Activated naive CD8-positive, alpha-beta T cell treated with anti-CD3 and anti-CD28 coated beads for 36 hours (primary cell): ENCODE measurements around the gene NKG7. TPM values are rescaled to one million over a fixed set of nuclear protein-coding genes. Genes with fewer than 3 reads are reported as not detected.

Source experiments
- DNase-seq: peaks from one replicate; pipeline ENCODE4 v3.0.0; 2021
- H3K27ac Mint-ChIP-seq: one replicate; pipeline ENCODE4 v1.8.0; 2022; ENCODE audit warnings: mild to moderate bottlenecking, moderate library complexity, mixed read lengths
- H3K27me3 Mint-ChIP-seq: one replicate; pipeline ENCODE4 v1.8.0; 2022; ENCODE audit warnings: mild to moderate bottlenecking, mixed read lengths
- H3K36me3 Mint-ChIP-seq: one replicate; pipeline ENCODE4 v1.8.0; 2021; ENCODE audit warnings: mild to moderate bottlenecking, mixed read lengths
- H3K4me1 Mint-ChIP-seq: one replicate; pipeline ENCODE4 v1.8.0; 2021; ENCODE audit warnings: mixed read lengths
- H3K4me3 Mint-ChIP-seq: one replicate; pipeline ENCODE4 v1.8.0; 2022; ENCODE audit warnings: mild to moderate bottlenecking, moderate library complexity, mixed read lengths
- H3K9me3 Mint-ChIP-seq: one replicate; pipeline ENCODE4 v1.8.0; 2022; ENCODE audit warnings: mixed read lengths
- total RNA-seq, 2 experiments: library from RNA; stranded (reverse); gene quantifications; one replicate each; pipeline ENCODE4 v1.2.3, GENCODE V29; 2021

NKG7 gene
- total RNA-seq, 2 experiments from 2014 or later: 85.3 to 91.9 TPM

DNA sequence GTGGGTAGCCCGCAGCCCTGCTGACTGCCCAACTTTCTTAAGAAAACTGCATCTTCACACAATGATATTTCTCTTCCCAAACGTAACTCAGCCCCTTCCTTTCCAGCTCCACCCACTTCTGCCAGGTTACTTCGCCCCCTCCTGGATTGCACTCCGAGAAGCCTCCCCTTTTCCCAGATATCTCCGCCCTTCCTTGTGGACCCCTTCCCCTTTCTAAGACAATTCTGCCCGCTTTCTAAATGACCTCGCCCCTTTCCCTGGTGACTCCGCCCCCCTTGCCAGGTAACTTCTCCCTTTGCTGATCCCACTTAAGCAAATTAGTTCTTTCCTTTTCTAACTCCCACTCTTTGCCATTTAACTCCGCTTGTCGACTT, 33.2 kb downstream of the NKG7 start:
- H3K4me1 Mint-ChIP-seq: peaks cover 9% of the 10 kb centered on the region
- no peaks in the 10 kb centered on the region for H3K9me3 Mint-ChIP-seq
- no peak for DNase-seq
- peak overlapping the region; percentile 52 for H3K27ac Mint-ChIP-seq
- H3K27me3 Mint-ChIP-seq: peaks cover 9% of the 10 kb centered on the region
- no peaks in the 10 kb centered on the region for H3K36me3 Mint-ChIP-seq
- peak overlapping the region; percentile 85 for H3K4me3 Mint-ChIP-seq

DNA sequence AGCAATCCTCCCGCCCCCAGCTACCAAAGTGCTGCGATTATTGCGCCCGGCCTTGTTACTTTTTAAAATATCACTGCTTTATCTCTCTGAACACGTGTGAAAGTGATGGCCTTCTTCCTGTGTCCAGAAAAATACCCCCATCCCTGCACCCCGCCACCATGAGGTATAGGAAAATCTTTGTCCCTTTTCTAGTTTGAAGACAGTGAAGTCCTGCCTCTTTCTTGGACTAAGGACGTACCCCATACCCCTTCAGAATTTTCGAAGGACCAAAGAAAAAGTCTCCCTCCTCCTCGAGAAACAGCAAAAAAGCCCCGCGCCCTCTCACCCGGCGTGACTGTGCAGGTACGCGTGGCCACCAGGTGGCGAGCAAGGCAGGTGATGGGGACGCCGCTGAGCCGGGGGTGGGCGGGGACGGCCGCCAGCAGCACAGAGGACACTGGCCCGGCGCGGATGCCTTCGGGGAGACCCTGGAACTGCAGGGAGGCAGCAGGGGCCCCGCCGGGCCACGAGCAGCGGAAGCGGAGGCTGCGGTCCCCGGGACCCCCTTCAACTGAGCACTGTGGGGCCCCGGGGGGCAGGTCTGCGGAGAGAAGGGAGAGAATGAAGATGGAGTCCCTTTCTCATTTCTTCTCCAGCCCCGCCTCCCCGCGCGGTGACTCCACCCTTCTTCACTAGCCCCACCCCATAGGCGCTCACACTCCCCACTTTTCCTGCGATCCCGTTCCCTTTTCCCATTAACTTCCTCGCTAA, 33.7 kb downstream of the NKG7 start:
- Mint-ChIP-seq H3K36me3 (no peaks in the 10 kb centered on the region), H3K9me3 (no peaks in the 10 kb centered on the region), H3K4me3 (peak overlapping the region; percentile 85), H3K27me3 (peaks cover 9% of the 10 kb centered on the region), H3K27ac (peak overlapping the region; percentile 71), H3K4me1 (peaks cover 9% of the 10 kb centered on the region)
- peak; percentile 89 for DNase-seq

DNA sequence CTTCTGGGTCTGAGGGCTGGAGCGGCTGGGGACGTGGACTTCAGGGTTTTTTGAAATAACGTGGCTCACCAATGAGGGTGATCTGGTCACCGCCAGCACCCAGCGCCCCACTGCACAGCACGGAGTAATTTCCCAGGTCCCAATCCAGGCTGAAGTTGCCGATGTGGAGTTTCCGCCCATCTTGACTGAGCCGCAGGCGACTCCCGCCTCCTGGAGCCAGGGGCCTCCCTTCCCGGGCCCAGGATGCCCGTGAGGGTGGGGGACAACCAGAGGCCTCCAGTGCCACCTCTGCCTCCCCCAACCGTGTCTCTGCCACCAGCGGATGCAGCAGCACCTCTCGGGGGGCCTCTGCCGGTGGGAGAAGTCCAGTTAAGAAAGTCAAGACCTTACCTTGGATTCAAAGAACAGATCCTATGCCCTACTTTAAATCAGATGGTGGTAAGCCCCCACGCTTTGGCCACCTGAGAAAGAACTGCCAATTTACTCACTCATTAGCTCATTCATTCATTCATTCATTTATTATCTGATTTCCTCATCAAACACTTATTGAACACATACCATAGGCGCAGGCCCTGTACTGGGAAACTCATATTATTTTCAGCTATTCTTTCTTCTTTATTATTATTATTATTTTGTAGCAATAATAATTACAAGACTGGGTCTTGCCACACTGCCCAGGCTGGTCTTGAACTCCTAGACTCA, 34.4 kb downstream of the NKG7 start:
- Mint-ChIP-seq H3K4me1 (peaks cover 9% of the 10 kb centered on the region), H3K36me3 (no peaks in the 10 kb centered on the region), H3K27ac (peak overlapping the region; percentile 71), H3K9me3 (no peaks in the 10 kb centered on the region), H3K27me3 (peaks cover 9% of the 10 kb centered on the region), H3K4me3 (peak overlapping the region; percentile 85)
- no peak for DNase-seq

DNA sequence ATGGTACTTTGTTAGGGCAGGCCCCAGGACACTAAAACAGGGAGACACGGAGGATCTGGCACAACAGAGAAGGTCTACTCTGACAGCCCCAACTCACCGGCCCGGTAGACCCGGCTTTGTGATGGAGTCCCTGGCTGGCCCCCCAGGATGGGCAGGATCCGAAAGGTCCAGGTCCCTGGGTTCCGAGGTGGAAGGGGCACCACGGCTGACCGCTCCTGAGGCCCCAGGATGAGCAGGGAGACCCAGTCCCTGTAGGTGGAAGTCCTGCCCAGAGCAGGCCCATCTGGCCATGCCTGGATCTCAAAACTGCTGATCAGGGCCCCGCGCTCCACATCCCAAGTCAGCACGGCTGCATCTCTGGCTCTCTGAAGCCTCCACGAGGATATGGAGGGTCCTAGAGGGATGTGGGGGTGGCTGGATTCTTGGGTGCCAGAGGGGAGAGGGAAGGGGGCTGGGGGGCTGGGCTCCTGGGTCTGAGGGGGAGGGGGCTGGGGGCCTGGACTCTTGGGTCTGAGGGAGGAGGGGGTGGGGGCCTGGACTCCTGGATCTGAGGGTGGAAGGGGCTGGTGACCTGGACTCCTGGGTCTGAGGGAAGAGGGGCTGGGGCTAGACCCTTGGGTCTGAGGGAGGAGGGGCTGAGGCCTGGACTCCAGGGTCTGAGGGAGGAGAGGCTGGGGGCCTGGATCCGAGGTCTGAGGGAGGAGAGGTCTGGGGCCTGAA, 35.2 kb downstream of the NKG7 start:
- Mint-ChIP-seq H3K36me3 (no peaks in the 10 kb centered on the region), H3K4me1 (peaks cover 9% of the 10 kb centered on the region), H3K27me3 (peaks cover 9% of the 10 kb centered on the region), H3K27ac (no peak overlapping the region), H3K4me3 (no peak overlapping the region), H3K9me3 (no peaks in the 10 kb centered on the region)
- DNase-seq: no peak

DNA sequence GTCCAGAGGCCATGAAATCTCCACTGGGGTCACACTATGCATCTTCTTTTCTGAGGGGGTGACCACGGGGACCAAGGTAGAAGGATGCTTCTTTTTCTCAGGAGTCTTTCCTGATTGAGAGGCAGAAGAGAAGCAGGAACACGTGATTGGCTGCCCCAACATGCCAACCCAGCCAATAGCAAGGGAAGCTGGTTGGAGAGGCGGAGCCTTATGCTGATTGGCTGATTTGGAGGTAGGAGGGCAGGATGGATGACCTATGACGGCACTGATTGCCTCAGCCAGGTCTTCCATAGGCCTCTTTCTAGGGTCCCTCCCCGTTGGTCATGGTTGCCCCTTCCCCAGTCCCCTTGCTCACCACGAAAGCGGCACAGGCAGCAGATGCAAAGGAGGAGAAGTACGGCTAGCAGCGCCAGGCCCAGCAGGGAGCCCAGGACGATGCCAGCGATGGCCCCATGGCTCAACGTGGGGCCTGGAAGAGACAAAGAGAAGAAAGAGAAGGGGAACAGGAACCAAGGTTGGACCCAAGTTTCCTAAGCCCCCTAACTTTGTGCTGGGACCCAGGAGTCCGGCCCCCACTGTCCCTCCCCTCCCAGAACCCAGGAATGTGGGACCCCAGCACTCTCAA, 38.5 kb downstream of the NKG7 start:
- Mint-ChIP-seq H3K36me3 (no peaks in the 10 kb centered on the region), H3K27ac (no peak overlapping the region), H3K9me3 (no peaks in the 10 kb centered on the region), H3K27me3 (peaks cover 28% of the 10 kb centered on the region), H3K4me3 (no peak overlapping the region), H3K4me1 (peaks cover 4% of the 10 kb centered on the region)
- peak; percentile 30 for DNase-seq

DNA sequence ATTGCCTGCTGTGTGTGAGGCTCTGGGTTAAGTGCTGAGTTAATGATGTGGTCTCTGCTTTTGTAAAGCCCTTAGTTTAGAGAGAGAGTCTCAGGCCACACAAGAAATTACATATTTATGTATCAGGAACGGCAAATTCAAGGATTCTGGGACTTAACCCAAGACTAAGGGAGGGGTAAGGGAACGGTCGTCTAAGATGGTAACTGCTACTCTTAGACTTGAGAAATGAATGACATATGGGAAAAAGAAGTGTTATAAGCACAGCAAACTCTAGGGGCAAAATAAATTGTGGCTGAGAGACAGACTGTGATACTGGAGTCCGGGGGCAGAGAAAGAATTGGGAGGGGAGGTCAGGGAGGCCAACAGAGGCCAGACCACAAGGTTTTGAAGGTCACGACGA, 40.7 kb downstream of the NKG7 start:
- H3K9me3 Mint-ChIP-seq: no peaks in the 10 kb centered on the region
- H3K4me1 Mint-ChIP-seq: peaks cover 3% of the 10 kb centered on the region
- H3K27me3 Mint-ChIP-seq: peaks cover 50% of the 10 kb centered on the region
- DNase-seq: no peak
- H3K36me3 Mint-ChIP-seq: no peaks in the 10 kb centered on the region
- H3K27ac Mint-ChIP-seq: no peak overlapping the region
- no peak overlapping the region for H3K4me3 Mint-ChIP-seq

DNA sequence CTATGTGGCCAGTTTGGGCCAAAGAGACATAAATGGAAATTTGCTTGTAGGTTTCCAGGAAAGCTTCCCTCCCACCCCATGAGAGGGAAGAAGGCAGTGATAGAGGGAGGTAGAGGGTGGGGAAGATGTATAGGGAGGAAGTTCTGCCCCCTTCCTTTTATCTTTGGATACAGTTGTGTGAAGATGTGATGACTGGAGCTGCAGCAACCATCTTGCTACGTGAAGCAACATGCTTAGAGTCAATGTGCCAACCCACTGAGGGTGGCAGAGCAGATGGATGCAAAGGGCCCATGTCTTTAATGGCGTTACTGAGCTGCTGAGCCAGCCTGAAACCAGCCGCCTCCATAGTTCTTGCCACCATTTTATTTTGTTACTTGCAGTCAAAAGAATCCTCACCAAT, 41.3 kb downstream of the NKG7 start:
- Mint-ChIP-seq H3K27ac (no peak overlapping the region), H3K36me3 (no peaks in the 10 kb centered on the region), H3K27me3 (peaks cover 52% of the 10 kb centered on the region), H3K4me1 (peaks cover 3% of the 10 kb centered on the region), H3K4me3 (no peak overlapping the region), H3K9me3 (no peaks in the 10 kb centered on the region)
- no peak for DNase-seq

DNA sequence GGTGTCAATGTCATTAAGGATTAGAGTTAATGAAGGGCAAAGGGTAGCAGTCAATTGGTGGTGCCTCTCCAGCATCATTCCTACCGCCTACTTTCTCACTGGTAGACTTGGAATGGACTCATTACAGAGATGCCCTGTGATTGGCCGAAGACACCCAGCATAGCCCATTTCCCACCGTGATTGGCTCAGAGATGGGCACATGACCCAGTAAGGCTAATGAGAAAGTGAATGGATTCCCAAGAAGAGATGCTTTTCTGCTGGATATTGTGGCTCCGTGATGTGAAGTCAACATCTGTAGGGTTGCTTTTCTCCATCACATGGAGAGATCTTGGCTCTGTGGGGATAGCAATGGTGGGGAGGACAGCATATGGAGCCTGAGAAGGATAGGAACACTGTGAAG, 42.1 kb downstream of the NKG7 start:
- no peak for DNase-seq
- Mint-ChIP-seq H3K4me3 (no peak overlapping the region), H3K9me3 (no peaks in the 10 kb centered on the region), H3K4me1 (peaks cover 7% of the 10 kb centered on the region), H3K27me3 (peaks cover 59% of the 10 kb centered on the region), H3K36me3 (no peaks in the 10 kb centered on the region), H3K27ac (no peak overlapping the region)

DNA sequence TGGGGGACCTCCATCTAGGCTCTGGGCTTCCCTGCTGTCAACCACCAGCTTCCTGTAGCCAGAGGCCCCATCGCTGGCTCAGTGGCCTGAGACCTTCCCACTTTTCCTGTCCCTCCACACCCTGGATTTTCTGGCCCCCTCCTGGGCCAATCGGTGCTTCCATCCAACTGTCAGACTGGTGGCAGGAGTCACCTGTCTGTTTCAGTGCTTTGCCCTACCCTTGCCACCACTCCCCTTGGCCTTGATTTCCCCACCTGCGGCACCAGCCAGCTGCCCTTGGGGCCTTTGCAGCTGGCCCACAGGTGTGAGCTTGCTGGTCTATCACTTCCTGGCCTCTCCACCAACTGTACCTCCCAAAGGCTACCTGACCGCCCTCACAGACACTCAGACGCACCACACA, 43.0 kb downstream of the NKG7 start:
- Mint-ChIP-seq H3K36me3 (no peaks in the 10 kb centered on the region), H3K27ac (no peak overlapping the region), H3K4me3 (no peak overlapping the region), H3K27me3 (peaks cover 68% of the 10 kb centered on the region), H3K4me1 (peaks cover 7% of the 10 kb centered on the region), H3K9me3 (no peaks in the 10 kb centered on the region)
- no peak for DNase-seq

DNA sequence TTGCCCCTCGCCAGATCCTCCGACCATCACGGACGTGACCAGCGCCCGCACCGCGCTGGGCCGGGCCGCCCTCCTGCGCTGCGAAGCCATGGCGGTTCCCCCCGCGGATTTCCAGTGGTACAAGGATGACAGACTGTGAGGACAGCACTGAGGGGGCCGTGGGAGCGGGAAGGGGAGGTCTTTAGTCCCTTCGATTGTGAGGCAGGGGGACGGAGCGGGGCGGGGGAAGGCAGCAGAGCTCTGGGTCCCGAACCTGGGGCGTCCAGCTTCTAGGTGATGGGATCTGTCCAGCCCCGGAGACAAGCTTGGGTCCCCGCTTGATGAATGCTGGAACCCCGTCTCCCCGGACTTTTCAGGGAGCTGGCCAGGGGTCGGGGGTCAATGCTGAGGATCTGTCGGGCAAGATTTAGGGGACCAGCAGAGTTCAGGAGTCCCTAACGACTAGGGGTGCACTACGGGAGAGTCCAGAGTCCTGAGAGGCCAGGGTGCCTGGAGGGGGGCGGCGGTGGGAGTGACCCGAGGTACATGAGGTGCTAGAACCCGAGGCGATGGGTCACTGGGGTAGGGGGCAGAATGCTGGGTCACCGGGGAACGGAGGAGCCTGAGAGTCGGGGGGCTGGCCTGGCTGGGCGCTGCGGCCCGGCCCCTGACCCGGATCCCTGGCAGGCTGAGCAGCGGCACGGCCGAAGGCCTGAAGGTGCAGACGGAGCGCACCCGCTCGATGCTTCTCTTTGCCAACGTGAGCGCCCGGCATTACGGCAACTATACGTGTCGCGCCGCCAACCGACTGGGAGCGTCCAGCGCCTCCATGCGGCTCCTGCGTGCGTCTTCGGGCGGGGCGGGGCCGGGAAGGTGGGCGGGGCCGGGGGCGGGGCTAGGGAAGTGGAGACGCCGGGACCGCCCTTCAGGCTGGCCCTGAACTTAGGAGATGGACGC, 45.1 kb downstream of the NKG7 start:
- no peaks in the 10 kb centered on the region for H3K9me3 Mint-ChIP-seq
- H3K27ac Mint-ChIP-seq: no peak overlapping the region
- peaks cover 7% of the 10 kb centered on the region for H3K4me1 Mint-ChIP-seq
- DNase-seq: peak; percentile 67
- no peaks in the 10 kb centered on the region for H3K36me3 Mint-ChIP-seq
- H3K27me3 Mint-ChIP-seq: peaks cover 86% of the 10 kb centered on the region
- peak overlapping the region; percentile 46 for H3K4me3 Mint-ChIP-seq

DNA sequence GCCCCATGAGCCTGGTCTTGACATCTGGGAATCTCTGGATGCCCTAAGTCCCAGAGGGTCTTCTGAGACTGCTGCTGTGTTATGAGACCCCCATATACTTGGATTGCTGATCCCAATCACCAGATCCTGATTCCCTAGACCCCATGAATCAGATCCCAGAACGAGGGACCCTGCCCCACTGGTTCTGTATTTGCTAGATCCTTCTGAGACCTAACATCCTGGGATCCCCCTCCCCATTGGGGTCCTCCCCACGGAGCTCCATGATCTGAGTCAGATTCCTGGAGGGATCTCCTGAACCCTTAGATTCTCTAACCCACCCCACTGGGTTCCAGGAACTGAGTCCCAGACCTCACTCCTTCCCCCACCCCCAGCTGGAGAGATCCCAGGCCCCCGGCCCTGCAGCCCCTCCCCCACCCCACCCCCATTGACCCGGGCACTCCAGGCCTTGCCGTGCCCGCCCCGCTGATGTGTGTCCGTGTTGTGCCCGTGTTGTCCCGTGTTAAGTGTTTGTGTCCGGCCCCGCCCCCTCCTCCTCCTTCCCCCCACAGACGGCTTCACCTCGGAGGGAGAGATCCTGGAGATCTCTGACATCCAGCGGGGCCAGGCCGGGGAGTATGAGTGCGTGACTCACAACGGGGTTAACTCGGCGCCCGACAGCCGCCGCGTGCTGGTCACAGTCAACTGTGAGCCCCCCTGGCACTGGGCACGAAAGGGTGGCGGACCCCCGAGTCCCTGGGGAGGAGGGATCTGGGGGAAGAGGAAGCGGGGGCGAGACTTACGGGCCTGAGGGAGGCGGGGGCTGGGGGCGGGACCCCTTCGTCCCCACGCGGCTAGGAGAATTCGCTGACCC, 46.0 kb downstream of the NKG7 start:
- H3K4me3 Mint-ChIP-seq: no peak overlapping the region
- DNase-seq: no peak
- H3K27ac Mint-ChIP-seq: no peak overlapping the region
- H3K36me3 Mint-ChIP-seq: no peaks in the 10 kb centered on the region
- peaks cover 83% of the 10 kb centered on the region for H3K27me3 Mint-ChIP-seq
- no peaks in the 10 kb centered on the region for H3K9me3 Mint-ChIP-seq
- H3K4me1 Mint-ChIP-seq: peaks cover 7% of the 10 kb centered on the region

DNA sequence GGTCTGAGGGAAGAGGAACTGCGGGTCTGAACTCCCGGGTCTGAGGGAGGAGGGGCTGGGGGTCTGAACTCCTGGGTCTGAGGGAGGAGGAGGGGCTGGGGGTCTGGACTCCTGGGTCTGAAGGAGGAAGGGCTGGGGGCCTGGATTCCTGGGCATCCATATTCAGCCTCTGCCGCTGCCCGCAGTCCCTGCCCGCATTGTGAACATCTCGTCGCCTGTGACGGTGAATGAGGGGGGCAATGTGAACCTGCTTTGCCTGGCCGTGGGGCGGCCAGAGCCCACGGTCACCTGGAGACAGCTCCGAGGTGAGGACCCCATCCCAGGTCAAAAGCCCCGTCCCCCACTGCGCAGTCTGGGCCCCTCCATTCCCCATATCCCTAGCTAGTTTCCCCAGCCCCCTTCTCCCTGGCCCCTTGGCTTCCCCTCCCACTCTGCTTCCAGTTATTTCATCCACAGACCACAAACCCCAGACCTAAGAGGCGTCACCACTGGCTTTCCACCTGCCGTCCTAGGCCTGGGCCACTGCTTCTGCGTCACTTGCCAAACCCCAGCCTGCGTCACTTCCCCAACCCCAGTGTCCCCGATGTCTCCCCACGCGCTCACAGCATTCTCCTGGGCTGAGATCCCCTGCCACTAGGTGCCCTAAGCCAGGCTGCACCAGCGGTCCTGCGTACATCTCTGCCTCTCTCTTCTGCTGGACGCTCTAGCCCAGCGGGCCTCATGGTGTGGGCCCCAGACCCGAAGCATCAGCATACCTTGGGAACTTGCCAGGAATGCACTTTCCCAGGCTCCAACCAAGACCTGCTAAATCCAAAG, 47.1 kb downstream of the NKG7 start:
- Mint-ChIP-seq H3K9me3 (no peaks in the 10 kb centered on the region), H3K4me1 (peaks cover 7% of the 10 kb centered on the region), H3K27me3 (peaks cover 79% of the 10 kb centered on the region), H3K36me3 (no peaks in the 10 kb centered on the region), H3K4me3 (no peak overlapping the region), H3K27ac (peak overlapping the region; percentile 6)
- DNase-seq: no peak

DNA sequence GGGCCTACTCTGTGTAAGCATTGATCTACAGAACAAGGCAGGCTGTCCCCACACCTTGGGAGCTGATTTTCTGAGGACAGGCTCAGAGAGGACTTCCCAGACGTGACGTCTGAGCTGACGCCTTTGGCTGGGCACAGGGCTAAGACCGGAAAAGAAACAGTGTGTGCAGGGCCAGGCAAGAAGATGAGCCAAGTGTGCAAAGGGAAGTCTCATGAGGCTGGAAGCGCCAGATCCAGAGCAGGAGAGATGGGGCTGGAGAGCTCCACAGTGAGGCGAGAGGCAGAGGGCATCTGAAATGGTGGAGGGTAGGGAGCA, 48.3 kb downstream of the NKG7 start:
- H3K27ac Mint-ChIP-seq: no peak overlapping the region
- H3K4me3 Mint-ChIP-seq: no peak overlapping the region
- no peaks in the 10 kb centered on the region for H3K36me3 Mint-ChIP-seq
- H3K27me3 Mint-ChIP-seq: peaks cover 68% of the 10 kb centered on the region
- H3K9me3 Mint-ChIP-seq: no peaks in the 10 kb centered on the region
- no peak for DNase-seq
- peaks cover 7% of the 10 kb centered on the region for H3K4me1 Mint-ChIP-seq
